GM19467 (cell line): ENCODE measurements around the gene CHRNA1.
A peak's percentile ranks its signal among the peaks of the same experiment; 100 is the strongest.
"Not testable (repeated sequence)": the region's sequence is repeated elsewhere in the genome, so short reads cannot be mapped to it uniquely, and the experiment has no call there.

ENCODE experiments used
- ATAC-seq: cut with Tn5 transposase; IDR thresholded peaks from one replicate; pipeline ENCODE4 v1.9.1; 2021; ENCODE audit warnings: mild to moderate bottlenecking, moderate library complexity; ENCODE audit not compliant: unreplicated experiment

The CHRNA1 gene

GRCh38 chr2:174717916-174718315 lies 46.4 kb downstream of the CHRNA1 start:
- no peak for ATAC-seq

- no peak for ATAC-seq
Measured at GRCh38 chr2:174717273-174717672, 47.0 kb downstream of the CHRNA1 start.

- ATAC-seq = no peak
Measured at GRCh38 chr2:174716785-174717184, 47.5 kb downstream of the CHRNA1 start.

GRCh38 chr2:174713686-174714085 lies 50.6 kb downstream of the CHRNA1 start:
- no peak for ATAC-seq

GRCh38 chr2:174711206-174711605 lies 53.1 kb downstream of the CHRNA1 start:
- no peak for ATAC-seq

GRCh38 chr2:174709416-174710004 lies 54.8 kb downstream of the CHRNA1 start:
- ATAC-seq = not testable (repeated sequence)

GRCh38 chr2:174708713-174709112 lies 55.6 kb downstream of the CHRNA1 start:
- no peak for ATAC-seq

- no peak for ATAC-seq
Measured at GRCh38 chr2:174705321-174705720, 59.0 kb downstream of the CHRNA1 start.

GRCh38 chr2:174704642-174705041 lies 59.6 kb downstream of the CHRNA1 start:
- no peak for ATAC-seq

- ATAC-seq = no peak
Measured at GRCh38 chr2:174704061-174704460, 60.2 kb downstream of the CHRNA1 start.

GRCh38 chr2:174703430-174703829 lies 60.8 kb downstream of the CHRNA1 start:
- ATAC-seq = no peak

- no peak for ATAC-seq
Measured at GRCh38 chr2:174702541-174702940, 61.7 kb downstream of the CHRNA1 start.

- ATAC-seq = peak; percentile 65
Measured at GRCh38 chr2:174699993-174700766, 64.1 kb downstream of the CHRNA1 start.
